ENCODE results near the gene FMNL2. TPM values are rescaled to one million over a fixed set of nuclear protein-coding genes. Genes with fewer than 3 reads are reported as not detected.

The FMNL2 gene
- total RNA-seq, 1 experiment from 2014 or later, result 43.1 TPM

GRCh38 chr2:152609154-152609553, 274.2 kb downstream of the FMNL2 start:
- no peak for TF ChIP-seq EZH2 (IDR thresholded peaks at IDR 0.05; ENCODE audit: borderline replicate concordance, low read depth, low read length, poor library complexity, severe bottlenecking)
- no peak for TF ChIP-seq CTCF (conservative IDR thresholded peaks at IDR 0.05; ENCODE audit: low read depth, low read length)
- Histone ChIP-seq H3K27me3 (replicated peaks; ENCODE audit: insufficient read depth, low read depth, low read length, poor library complexity) (no peaks in the 10 kb centered on the region), H3K9me3 (ENCODE audit: low read depth, low read length, poor library complexity, severe bottlenecking) (no peaks in the 10 kb centered on the region), H3K4me1 (ENCODE audit: insufficient read depth, low read length, poor library complexity, severe bottlenecking) (peaks cover 21% of the 10 kb centered on the region), H3K27ac (ENCODE audit: low read depth, low read length, poor library complexity, severe bottlenecking) (no peak overlapping the region), H3K36me3 (ENCODE audit: insufficient read depth, low read length, poor library complexity, severe bottlenecking) (no peaks in the 10 kb centered on the region), H3K4me3 (ENCODE audit: low read depth, low read length, poor library complexity, severe bottlenecking) (no peak overlapping the region)
- CTCF ChIA-PET, result no interaction called here
- BruUV-seq (replicated peaks), result no TSS peak
- POLR2A ChIA-PET (ENCODE audit: low non-redundant PET), result no interaction called here
- no peak for DNase-seq (ENCODE audit: low spot score)
- intact Hi-C loops (cut with micrococcal nuclease; ENCODE audit: unreplicated experiment), result no loop called here

- no TSS peak for BruUV-seq (replicated peaks)
- Histone ChIP-seq H3K4me1 (ENCODE audit: insufficient read depth, low read length, poor library complexity, severe bottlenecking) (peaks cover 21% of the 10 kb centered on the region), H3K27ac (ENCODE audit: low read depth, low read length, poor library complexity, severe bottlenecking) (no peak overlapping the region), H3K9me3 (ENCODE audit: low read depth, low read length, poor library complexity, severe bottlenecking) (no peaks in the 10 kb centered on the region), H3K36me3 (ENCODE audit: insufficient read depth, low read length, poor library complexity, severe bottlenecking) (no peaks in the 10 kb centered on the region), H3K4me3 (ENCODE audit: low read depth, low read length, poor library complexity, severe bottlenecking) (no peak overlapping the region), H3K27me3 (replicated peaks; ENCODE audit: insufficient read depth, low read depth, low read length, poor library complexity) (no peaks in the 10 kb centered on the region)
- TF ChIP-seq EZH2 (IDR thresholded peaks at IDR 0.05; ENCODE audit: borderline replicate concordance, low read depth, low read length, poor library complexity, severe bottlenecking) (no peak), CTCF (conservative IDR thresholded peaks at IDR 0.05; ENCODE audit: low read depth, low read length) (no peak)
- no peak for DNase-seq (ENCODE audit: low spot score)
- POLR2A ChIA-PET (ENCODE audit: low non-redundant PET), result no interaction called here
- CTCF ChIA-PET, result no interaction called here
- intact Hi-C loops (cut with micrococcal nuclease; ENCODE audit: unreplicated experiment), result no loop called here
Observed at GRCh38 chr2:152609699-152610098, 274.7 kb downstream of the FMNL2 start.

- Histone ChIP-seq H3K9me3 (ENCODE audit: low read depth, low read length, poor library complexity, severe bottlenecking) (no peaks in the 10 kb centered on the region), H3K27ac (ENCODE audit: low read depth, low read length, poor library complexity, severe bottlenecking) (peak overlapping the region; percentile 37), H3K27me3 (replicated peaks; ENCODE audit: insufficient read depth, low read depth, low read length, poor library complexity) (no peaks in the 10 kb centered on the region), H3K4me3 (ENCODE audit: low read depth, low read length, poor library complexity, severe bottlenecking) (no peak overlapping the region), H3K4me1 (ENCODE audit: insufficient read depth, low read length, poor library complexity, severe bottlenecking) (peaks cover 8% of the 10 kb centered on the region), H3K36me3 (ENCODE audit: insufficient read depth, low read length, poor library complexity, severe bottlenecking) (no peaks in the 10 kb centered on the region)
- intact Hi-C loops (cut with micrococcal nuclease; ENCODE audit: unreplicated experiment), result no loop called here
- no TSS peak for BruUV-seq (replicated peaks)
- DNase-seq (ENCODE audit: low spot score), result peak; percentile 49
- no peak for TF ChIP-seq EZH2 (IDR thresholded peaks at IDR 0.05; ENCODE audit: borderline replicate concordance, low read depth, low read length, poor library complexity, severe bottlenecking)
- no peak for TF ChIP-seq CTCF (conservative IDR thresholded peaks at IDR 0.05; ENCODE audit: low read depth, low read length)
- ChIA-PET POLR2A (ENCODE audit: low non-redundant PET) (interaction anchor here (0.6 kb wide), 1 partner anchor 86 kb away, joined by 3 read pairs; no protein-coding TSS in a partner anchor), CTCF (no interaction called here)
Observed at GRCh38 chr2:152611458-152612231, 276.7 kb downstream of the FMNL2 start.

All from A673 (cell line).